ENCODE data around the gene NUDT7. TPM values are rescaled to one million over a fixed set of nuclear protein-coding genes. Genes with fewer than 3 reads are reported as not detected.

The NUDT7 gene
- total RNA-seq (2021) (1.2 and 2.8 TPM in 2 replicates), Bru-seq, nascent RNA (percentile 33 among the genes with signal in this experiment), BruChase-seq, experiment 1, labeled RNA remaining after a 2-hour chase (percentile 26 among the genes with signal in this experiment), BruChase-seq, experiment 2, labeled RNA remaining after a 6-hour chase (percentile 27 among the genes with signal in this experiment)
- long read RNA-seq, partial matches to known transcripts: 1 of 7 reads
- long read RNA-seq, other reads (novel, unspliced or antisense): 4 of 7 reads

DNA sequence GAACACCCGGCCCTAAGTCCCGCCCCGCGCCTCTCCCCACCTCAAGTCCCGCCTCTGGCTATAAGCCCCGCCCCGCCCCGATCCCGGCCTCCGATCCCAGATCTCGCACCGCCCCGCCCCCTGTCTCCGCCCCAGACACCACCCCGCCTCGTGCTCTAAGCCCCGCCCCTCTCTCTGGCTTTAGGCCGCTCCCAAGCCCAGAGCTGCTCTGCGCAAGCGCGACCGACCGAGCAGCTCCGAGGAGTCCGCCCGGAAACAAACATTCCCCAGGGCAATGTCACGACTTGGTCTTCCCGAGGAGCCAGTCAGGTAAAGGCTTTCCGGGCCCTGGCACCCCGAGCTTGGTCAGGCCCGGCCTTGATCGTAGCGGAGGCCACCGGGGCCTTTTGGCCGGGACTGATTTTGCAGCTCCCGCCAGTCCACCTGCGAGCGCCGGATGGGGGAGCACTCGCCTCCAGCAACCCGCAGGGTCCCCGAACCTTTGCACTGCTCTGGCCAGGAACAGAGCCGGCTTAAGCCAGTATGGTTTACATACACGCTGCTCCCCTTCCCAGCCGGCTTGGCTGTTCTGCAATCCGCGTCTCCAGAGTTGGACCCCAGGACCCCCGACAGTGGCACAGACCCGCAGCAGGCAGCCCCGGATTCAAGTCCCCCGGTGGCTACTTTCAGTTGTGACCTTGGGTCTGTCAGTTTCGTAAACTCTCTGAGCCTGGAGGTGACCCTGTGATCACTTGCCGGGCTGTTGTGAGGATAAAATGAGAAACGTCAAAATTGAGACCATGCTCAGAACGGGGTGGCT lies at the start of gene NUDT7:
TSS of gene NUDT7 (plus strand) at position 206 of the 799 bp plus-strand sequence. CDS start at position 275, 69 bp downstream.
- intact Hi-C loops (cut with micrococcal nuclease; ENCODE audit: unreplicated experiment): no loop called here
- no peaks in the 10 kb centered on the region for H3K4me1 ChIP-seq (ENCODE audit: insufficient read depth, low read length, poor library complexity, severe bottlenecking)
- H3K4me3 ChIP-seq (ENCODE audit: low read depth, low read length, poor library complexity, severe bottlenecking): peak within 1 kb of the TSS; percentile 61
- ChIA-PET CTCF (interaction anchor here (0.6 kb wide), 1 partner anchor 37 kb away, joined by 6 read pairs; no protein-coding TSS in a partner anchor), POLR2A (ENCODE audit: low non-redundant PET) (interaction anchor here (0.6 kb wide), 1 partner anchor 47 kb away, joined by 10 read pairs; no protein-coding TSS in a partner anchor)
- BruUV-seq (replicated peaks): no TSS peak
- peak; percentile 92 for DNase-seq (ENCODE audit: low spot score)
- H3K27ac ChIP-seq (ENCODE audit: low read depth, low read length, poor library complexity, severe bottlenecking): peak within 1 kb of the TSS; percentile 58
- H3K27me3 ChIP-seq (replicated peaks; ENCODE audit: insufficient read depth, low read depth, low read length, poor library complexity): no peaks in the 10 kb centered on the region
- no peaks in the 10 kb centered on the region for H3K36me3 ChIP-seq (ENCODE audit: insufficient read depth, low read length, poor library complexity, severe bottlenecking)
- no peak for TF ChIP-seq EZH2 (IDR thresholded peaks at IDR 0.05; ENCODE audit: borderline replicate concordance, low read depth, low read length, poor library complexity, severe bottlenecking)
- TF ChIP-seq, protein P1, sequence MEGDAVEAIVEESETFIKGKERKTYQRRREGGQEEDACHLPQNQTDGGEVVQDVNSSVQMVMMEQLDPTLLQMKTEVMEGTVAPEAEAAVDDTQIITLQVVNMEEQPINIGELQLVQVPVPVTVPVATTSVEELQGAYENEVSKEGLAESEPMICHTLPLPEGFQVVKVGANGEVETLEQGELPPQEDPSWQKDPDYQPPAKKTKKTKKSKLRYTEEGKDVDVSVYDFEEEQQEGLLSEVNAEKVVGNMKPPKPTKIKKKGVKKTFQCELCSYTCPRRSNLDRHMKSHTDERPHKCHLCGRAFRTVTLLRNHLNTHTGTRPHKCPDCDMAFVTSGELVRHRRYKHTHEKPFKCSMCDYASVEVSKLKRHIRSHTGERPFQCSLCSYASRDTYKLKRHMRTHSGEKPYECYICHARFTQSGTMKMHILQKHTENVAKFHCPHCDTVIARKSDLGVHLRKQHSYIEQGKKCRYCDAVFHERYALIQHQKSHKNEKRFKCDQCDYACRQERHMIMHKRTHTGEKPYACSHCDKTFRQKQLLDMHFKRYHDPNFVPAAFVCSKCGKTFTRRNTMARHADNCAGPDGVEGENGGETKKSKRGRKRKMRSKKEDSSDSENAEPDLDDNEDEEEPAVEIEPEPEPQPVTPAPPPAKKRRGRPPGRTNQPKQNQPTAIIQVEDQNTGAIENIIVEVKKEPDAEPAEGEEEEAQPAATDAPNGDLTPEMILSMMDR (conservative IDR thresholded peaks at IDR 0.05; ENCODE audit: low read depth, low read length): peak; percentile 35; the same call in 1 of the 2 replicates
- no peaks in the 10 kb centered on the region for H3K9me3 ChIP-seq (ENCODE audit: low read depth, low read length, poor library complexity, severe bottlenecking)

DNA sequence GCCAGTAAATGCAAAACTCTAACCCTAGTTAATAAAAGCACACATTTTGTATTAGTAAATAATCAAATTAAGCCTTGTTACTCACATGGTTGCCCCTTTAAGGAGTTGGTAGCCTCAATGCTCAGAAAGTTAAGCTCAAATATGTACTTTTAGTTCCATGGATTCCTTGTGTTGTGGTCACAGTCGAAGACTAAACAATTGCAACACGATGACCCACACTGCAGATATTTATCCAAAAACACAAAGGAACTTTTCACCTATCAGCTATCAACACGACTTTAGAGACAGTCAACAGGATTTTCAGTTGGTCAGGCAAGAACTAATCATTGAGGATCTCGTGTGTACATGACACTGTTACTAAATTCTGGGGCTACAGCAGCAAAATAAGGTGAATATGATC lies 47.4 kb upstream of the NUDT7 start:
- no peak for DNase-seq (ENCODE audit: low spot score)
- intact Hi-C loops (cut with micrococcal nuclease; ENCODE audit: unreplicated experiment): loop anchor here (1.0 to 10.0 kb wide), 5 partner anchors 296 to 1930 kb away; partner anchors contain the start of gene MAF

More for the DNA sequence above, 47.4 kb upstream of the NUDT7 start:
- Histone ChIP-seq H3K4me3 (ENCODE audit: low read depth, low read length, poor library complexity, severe bottlenecking) (no peak overlapping the region), H3K9me3 (ENCODE audit: low read depth, low read length, poor library complexity, severe bottlenecking) (no peaks in the 10 kb centered on the region), H3K36me3 (ENCODE audit: insufficient read depth, low read length, poor library complexity, severe bottlenecking) (no peaks in the 10 kb centered on the region), H3K4me1 (ENCODE audit: insufficient read depth, low read length, poor library complexity, severe bottlenecking) (no peaks in the 10 kb centered on the region), H3K27me3 (replicated peaks; ENCODE audit: insufficient read depth, low read depth, low read length, poor library complexity) (no peaks in the 10 kb centered on the region), H3K27ac (ENCODE audit: low read depth, low read length, poor library complexity, severe bottlenecking) (no peak overlapping the region)
- TF ChIP-seq, protein P1 (conservative IDR thresholded peaks at IDR 0.05; ENCODE audit: low read depth, low read length): no peak
- TF ChIP-seq EZH2 (IDR thresholded peaks at IDR 0.05; ENCODE audit: borderline replicate concordance, low read depth, low read length, poor library complexity, severe bottlenecking): no peak
- no TSS peak for BruUV-seq (replicated peaks)
- ChIA-PET POLR2A (ENCODE audit: low non-redundant PET) (no interaction called here), CTCF (interaction anchor here (0.9 kb wide), 2 partner anchors 328 to 420 kb away, joined by 3 read pairs; no protein-coding TSS in a partner anchor)

Data from A673 (cell line).